B cell (primary cell): ENCODE data around the gene IRS2.

Experiments used
- EZH2 ChIP-seq: IDR thresholded peaks from 2 replicates; pipeline ENCODE4 v1.6.1; 2012; ENCODE audit warnings: borderline replicate concordance, low read depth, mild to moderate bottlenecking, moderate library complexity, low read length; ENCODE audit not compliant: insufficient read depth, poor library complexity, severe bottlenecking
- TF ChIP-seq, protein P1 (sequence below): fragments of 200-600 bp; IDR thresholded peaks from one replicate; pipeline ENCODE4 v1.8.0; 2022; ENCODE audit warnings: antibody characterized with exemption, mild to moderate bottlenecking

- no peak for TF ChIP-seq EZH2
- TF ChIP-seq, protein P1, sequence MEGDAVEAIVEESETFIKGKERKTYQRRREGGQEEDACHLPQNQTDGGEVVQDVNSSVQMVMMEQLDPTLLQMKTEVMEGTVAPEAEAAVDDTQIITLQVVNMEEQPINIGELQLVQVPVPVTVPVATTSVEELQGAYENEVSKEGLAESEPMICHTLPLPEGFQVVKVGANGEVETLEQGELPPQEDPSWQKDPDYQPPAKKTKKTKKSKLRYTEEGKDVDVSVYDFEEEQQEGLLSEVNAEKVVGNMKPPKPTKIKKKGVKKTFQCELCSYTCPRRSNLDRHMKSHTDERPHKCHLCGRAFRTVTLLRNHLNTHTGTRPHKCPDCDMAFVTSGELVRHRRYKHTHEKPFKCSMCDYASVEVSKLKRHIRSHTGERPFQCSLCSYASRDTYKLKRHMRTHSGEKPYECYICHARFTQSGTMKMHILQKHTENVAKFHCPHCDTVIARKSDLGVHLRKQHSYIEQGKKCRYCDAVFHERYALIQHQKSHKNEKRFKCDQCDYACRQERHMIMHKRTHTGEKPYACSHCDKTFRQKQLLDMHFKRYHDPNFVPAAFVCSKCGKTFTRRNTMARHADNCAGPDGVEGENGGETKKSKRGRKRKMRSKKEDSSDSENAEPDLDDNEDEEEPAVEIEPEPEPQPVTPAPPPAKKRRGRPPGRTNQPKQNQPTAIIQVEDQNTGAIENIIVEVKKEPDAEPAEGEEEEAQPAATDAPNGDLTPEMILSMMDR, result no peak
Measured at GRCh38 chr13:109744512-109745051, 41.8 kb downstream of the IRS2 start.
